HUES6 (cell line): ENCODE results near the gene MTF2.

ENCODE experiments used
- H3K27ac ChIP-seq: 2 replicates; pipeline ENCODE4 v1.7.0; 2013; ENCODE audit warnings: low read depth, mild to moderate bottlenecking, low read length, inconsistent platforms
- H3K27me3 ChIP-seq: 2 replicates; pipeline ENCODE4 v1.6.1; 2013; ENCODE audit warnings: low read length; ENCODE audit not compliant: control insufficient read depth, insufficient read depth
- H3K36me3 ChIP-seq: 2 replicates; pipeline ENCODE4 v1.6.1; 2013; ENCODE audit warnings: low read length; ENCODE audit not compliant: control insufficient read depth, insufficient read depth
- H3K4me1 ChIP-seq: 2 replicates; pipeline ENCODE4 v1.6.1; 2013; ENCODE audit warnings: low read length; ENCODE audit not compliant: control insufficient read depth, insufficient read depth
- H3K4me3 ChIP-seq: 2 replicates; pipeline ENCODE4 v1.5.1; 2013; ENCODE audit warnings: low read depth, low read length
- H3K9ac ChIP-seq: one replicate; pipeline ENCODE4 v1.6.1; 2013; ENCODE audit warnings: mild to moderate bottlenecking, low read length
- H3K9me3 ChIP-seq: 2 replicates; pipeline ENCODE4 v1.6.1; 2013; ENCODE audit warnings: low read depth, low read length; ENCODE audit not compliant: control insufficient read depth, insufficient read depth

Gene MTF2

GRCh38 chr1:93113127-93113526, 34.0 kb downstream of the MTF2 start:
- H3K36me3 ChIP-seq: peaks cover 59% of the 10 kb centered on the region
- H3K27ac ChIP-seq: no peak overlapping the region
- H3K9ac ChIP-seq: peak overlapping the region; percentile 6
- H3K4me3 ChIP-seq: no peak overlapping the region
- peaks cover 3% of the 10 kb centered on the region; the same call in 1 of the 2 replicates for H3K9me3 ChIP-seq
- H3K27me3 ChIP-seq: no peaks in the 10 kb centered on the region
- H3K4me1 ChIP-seq: peaks cover 20% of the 10 kb centered on the region

- H3K9me3 ChIP-seq: no peaks in the 10 kb centered on the region
- no peaks in the 10 kb centered on the region for H3K27me3 ChIP-seq
- no peak overlapping the region for H3K9ac ChIP-seq
- no peak overlapping the region for H3K4me3 ChIP-seq
- H3K27ac ChIP-seq: no peak overlapping the region
- peaks cover 68% of the 10 kb centered on the region for H3K36me3 ChIP-seq
- H3K4me1 ChIP-seq: peaks cover 20% of the 10 kb centered on the region
Observed at GRCh38 chr1:93114391-93114790, 35.3 kb downstream of the MTF2 start.

- peaks cover 56% of the 10 kb centered on the region for H3K36me3 ChIP-seq
Observed at GRCh38 chr1:93120614-93121013, 41.5 kb downstream of the MTF2 start.

GRCh38 chr1:93123201-93123783, 44.2 kb downstream of the MTF2 start:
- Histone ChIP-seq H3K36me3 (peaks cover 44% of the 10 kb centered on the region), H3K9me3 (no peaks in the 10 kb centered on the region), H3K27ac (no peak overlapping the region), H3K27me3 (no peaks in the 10 kb centered on the region), H3K9ac (no peak overlapping the region), H3K4me3 (no peak overlapping the region), H3K4me1 (peaks cover 26% of the 10 kb centered on the region)

More at GRCh38 chr1:93120614-93121013, 41.5 kb downstream of the MTF2 start:
- H3K9ac ChIP-seq: no peak overlapping the region
- H3K9me3 ChIP-seq: no peaks in the 10 kb centered on the region
- H3K4me1 ChIP-seq: peaks cover 19% of the 10 kb centered on the region
- no peak overlapping the region for H3K4me3 ChIP-seq
- no peak overlapping the region for H3K27ac ChIP-seq
- H3K27me3 ChIP-seq: no peaks in the 10 kb centered on the region

GRCh38 chr1:93124556-93125355, 45.7 kb downstream of the MTF2 start:
- Histone ChIP-seq H3K9ac (peak overlapping the region; percentile 33), H3K27me3 (no peaks in the 10 kb centered on the region), H3K9me3 (no peaks in the 10 kb centered on the region), H3K36me3 (peaks cover 43% of the 10 kb centered on the region), H3K4me1 (peaks cover 26% of the 10 kb centered on the region), H3K27ac (peak overlapping the region; percentile 89), H3K4me3 (peak overlapping the region; percentile 44)

- Histone ChIP-seq H3K9me3 (no peaks in the 10 kb centered on the region), H3K9ac (no peak overlapping the region), H3K4me3 (no peak overlapping the region), H3K27me3 (no peaks in the 10 kb centered on the region), H3K36me3 (peaks cover 75% of the 10 kb centered on the region), H3K4me1 (peaks cover 15% of the 10 kb centered on the region), H3K27ac (no peak overlapping the region)
Observed at GRCh38 chr1:93129507-93130099, 50.5 kb downstream of the MTF2 start.

- H3K9ac ChIP-seq: no peak overlapping the region
- no peak overlapping the region for H3K27ac ChIP-seq
- no peaks in the 10 kb centered on the region for H3K27me3 ChIP-seq
- no peak overlapping the region for H3K4me3 ChIP-seq
- peaks cover 93% of the 10 kb centered on the region for H3K36me3 ChIP-seq
- no peaks in the 10 kb centered on the region for H3K4me1 ChIP-seq
- H3K9me3 ChIP-seq: no peaks in the 10 kb centered on the region
Observed at GRCh38 chr1:93132638-93133037, 53.6 kb downstream of the MTF2 start.

GRCh38 chr1:93136445-93136844, 57.4 kb downstream of the MTF2 start:
- Histone ChIP-seq H3K4me1 (no peaks in the 10 kb centered on the region), H3K27me3 (no peaks in the 10 kb centered on the region), H3K4me3 (no peak overlapping the region), H3K9ac (no peak overlapping the region), H3K36me3 (peaks cover 87% of the 10 kb centered on the region), H3K9me3 (no peaks in the 10 kb centered on the region), H3K27ac (no peak overlapping the region)

- H3K36me3 ChIP-seq: peaks cover 86% of the 10 kb centered on the region
- H3K4me1 ChIP-seq: no peaks in the 10 kb centered on the region
- H3K9me3 ChIP-seq: no peaks in the 10 kb centered on the region
- no peak overlapping the region for H3K9ac ChIP-seq
- H3K27me3 ChIP-seq: no peaks in the 10 kb centered on the region
- no peak overlapping the region for H3K4me3 ChIP-seq
- no peak overlapping the region for H3K27ac ChIP-seq
Observed at GRCh38 chr1:93137604-93138292, 58.7 kb downstream of the MTF2 start.

- H3K36me3 ChIP-seq: peaks cover 69% of the 10 kb centered on the region
- H3K27ac ChIP-seq: no peak overlapping the region
- H3K27me3 ChIP-seq: no peaks in the 10 kb centered on the region
- H3K4me3 ChIP-seq: no peak overlapping the region
- H3K4me1 ChIP-seq: no peaks in the 10 kb centered on the region
- no peaks in the 10 kb centered on the region for H3K9me3 ChIP-seq
- no peak overlapping the region for H3K9ac ChIP-seq
Observed at GRCh38 chr1:93140106-93140505, 61.0 kb downstream of the MTF2 start.

- no peaks in the 10 kb centered on the region for H3K4me1 ChIP-seq
- H3K9me3 ChIP-seq: no peaks in the 10 kb centered on the region
- no peaks in the 10 kb centered on the region for H3K27me3 ChIP-seq
- no peak overlapping the region for H3K27ac ChIP-seq
- H3K36me3 ChIP-seq: peaks cover 49% of the 10 kb centered on the region
- H3K9ac ChIP-seq: no peak overlapping the region
- H3K4me3 ChIP-seq: no peak overlapping the region
Observed at GRCh38 chr1:93142161-93142560, 63.1 kb downstream of the MTF2 start.
